Suppressor macrophage (primary cell): ENCODE results near the gene CAPN2.

Experiments
- DNase-seq, 4 experiments: peaks; one replicate each; pipeline ENCODE4 v3.0.0-alpha.2; 2020 to 2022

Gene CAPN2

DNA sequence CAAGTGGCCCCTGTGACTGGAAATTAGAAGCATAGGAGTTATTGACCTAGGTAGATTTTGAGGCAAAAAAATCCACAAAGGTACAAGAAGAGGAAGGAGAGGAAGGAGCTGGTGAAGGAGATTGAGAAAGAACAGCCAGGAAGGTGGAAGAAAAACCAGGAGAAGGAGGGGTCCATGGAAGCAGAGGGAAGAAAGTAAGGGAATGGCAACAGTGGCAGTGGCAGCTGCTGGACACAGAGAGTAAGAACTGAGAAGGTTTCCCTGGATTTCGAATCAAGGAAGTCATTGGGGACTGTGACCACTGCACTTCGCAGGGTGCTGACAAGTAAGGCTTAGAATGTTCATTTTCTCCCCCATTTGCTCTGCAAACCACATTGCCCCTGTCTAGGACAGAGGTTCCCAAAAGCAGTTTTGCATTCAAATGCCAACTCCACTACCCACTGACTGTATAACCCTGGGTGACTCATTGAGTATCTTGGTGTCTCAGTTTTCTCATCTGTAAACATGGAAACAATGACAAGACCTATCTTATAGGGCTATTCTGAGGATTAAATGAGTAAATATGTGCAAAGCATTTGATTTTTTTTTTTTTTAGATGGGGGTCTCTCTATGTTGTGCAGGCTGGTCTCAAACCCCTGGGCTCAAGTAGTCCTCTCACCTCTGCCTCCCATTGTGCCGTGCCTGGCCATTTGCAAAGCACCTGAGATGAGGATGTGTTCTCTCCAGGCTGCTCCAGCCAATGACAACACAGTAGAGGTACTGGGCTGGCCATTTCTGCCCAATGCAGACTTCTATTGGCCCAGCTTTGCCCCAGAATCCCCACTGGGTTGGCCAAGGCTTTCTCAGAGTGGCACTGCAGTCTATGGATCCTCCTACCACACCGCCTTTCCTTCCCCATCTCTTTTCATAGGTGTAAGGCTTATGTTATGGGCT is 9.3 kb upstream of the CAPN2 start:
- DNase-seq, result peak; percentile 41 to 77 (median 51)

DNA sequence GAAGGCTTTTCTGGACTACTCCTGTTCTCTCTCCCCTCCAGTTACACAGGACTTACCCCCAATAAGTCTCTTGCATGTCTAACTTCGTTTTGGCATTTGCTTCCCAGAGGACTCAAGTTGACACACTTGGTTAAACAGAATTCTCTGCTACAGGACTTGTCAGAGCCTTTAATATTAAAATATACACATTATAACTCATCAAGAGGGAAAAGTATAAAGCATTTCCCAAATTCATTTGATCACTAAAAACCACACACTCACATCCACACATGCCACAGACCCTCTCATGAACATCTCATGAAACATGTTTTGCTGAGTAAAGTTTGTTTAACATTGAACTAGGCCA is 8.7 kb upstream of the CAPN2 start:
- DNase-seq, result no peak

GRCh38 chr1:223704921-223705878 is 7.1 kb upstream of the CAPN2 start:
- DNase-seq, result peak in 3 of 4 experiments; percentile 40 to 51 (median 48)

DNA sequence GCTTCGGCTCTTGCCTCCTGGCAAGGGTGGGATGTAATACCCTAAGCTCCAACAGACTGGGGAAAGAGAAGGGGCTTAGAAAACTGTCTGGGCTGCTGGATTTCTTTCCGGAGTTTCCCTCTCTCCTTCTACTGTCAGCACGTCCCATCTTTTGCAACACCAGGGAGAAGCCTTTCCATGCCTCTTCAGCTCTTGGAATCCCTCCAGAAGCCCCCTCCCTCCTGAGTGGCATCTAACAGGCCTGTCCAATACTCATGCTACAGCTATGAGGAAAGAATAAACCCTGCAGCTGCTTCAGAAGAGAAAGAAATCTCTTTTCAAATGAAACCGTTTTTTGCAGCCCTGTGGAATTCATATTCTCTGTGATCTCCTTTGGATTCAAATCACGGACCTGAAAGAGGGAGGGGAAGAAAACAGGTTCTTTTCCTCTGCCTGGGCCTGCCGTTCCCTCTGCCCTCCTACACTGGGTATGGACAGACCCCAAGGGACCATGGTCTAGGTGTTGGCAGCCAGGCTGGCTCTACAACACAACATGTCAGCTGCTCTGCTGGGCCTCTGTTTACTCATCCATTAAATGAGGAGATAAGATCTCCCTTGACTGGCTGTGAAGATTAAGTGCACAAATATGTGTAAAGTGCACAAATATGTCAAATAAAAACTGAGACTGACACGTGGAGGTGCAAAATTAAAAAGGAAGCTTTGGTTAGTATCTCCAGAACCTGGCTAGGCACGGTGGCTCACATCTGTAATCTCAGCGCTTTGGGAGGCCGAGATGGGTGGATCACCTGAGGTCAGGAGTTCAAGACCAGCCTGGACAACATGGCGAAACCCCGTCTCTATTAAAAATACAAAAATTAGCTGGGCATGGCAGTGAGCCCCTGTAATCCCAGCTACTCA is 6.0 kb upstream of the CAPN2 start:
- no peak for DNase-seq

DNA sequence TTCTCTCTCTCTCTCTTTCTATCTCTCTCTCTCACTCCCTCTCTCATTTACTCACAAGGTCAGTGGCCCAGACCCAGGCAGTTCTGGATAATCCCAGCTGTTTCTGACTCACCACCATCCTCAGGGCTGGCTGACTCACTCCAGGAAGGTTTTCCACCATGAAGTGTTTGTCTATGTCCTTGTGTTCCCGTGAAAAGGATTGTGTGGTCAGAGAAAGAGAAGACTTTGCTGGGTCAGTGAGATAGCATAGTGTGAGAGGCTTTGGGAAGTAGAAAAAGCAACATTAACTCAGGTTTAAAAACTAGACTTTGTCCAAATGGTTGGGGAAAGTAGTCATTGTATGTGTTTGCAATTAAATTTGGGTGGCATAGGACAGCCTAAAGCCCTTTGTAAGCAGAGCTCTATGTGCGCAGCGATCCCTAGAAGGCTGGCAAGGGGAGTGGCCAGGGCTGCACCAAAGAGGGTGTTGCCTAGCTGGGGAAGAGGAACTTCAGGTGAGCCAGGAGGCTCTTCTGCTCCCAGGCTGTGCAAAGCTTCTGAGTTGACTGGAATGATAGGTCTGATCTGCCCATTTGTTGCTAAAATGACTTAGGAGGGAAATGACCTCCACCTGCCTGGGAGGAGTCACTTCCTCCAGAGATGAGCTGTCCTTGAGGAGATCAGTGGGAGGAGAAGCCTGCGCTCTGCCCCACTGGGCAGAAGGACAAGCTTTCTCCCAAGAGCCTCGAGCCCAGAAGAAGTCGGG is 4.9 kb upstream of the CAPN2 start:
- peak; percentile 35 to 61 (median 50) for DNase-seq

DNA sequence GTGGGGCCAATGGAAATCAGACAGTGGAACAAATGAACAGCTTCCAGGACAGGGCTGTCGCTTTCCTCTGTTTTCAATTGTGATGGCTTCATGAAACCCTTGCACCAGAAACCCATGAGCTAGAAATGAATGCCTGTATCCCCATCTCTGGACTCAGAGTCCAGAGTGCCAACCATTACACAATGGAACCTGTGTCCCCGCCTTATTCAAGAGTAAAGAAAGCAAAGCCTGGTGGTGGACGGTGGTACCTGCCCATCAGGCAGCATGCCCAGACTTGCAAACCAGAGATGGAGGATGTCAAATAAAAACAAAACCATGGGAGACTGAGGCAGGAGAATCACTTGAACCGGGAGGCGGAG is 4.4 kb upstream of the CAPN2 start:
- DNase-seq, result no peak

GRCh38 chr1:223708651-223709268 is 3.6 kb upstream of the CAPN2 start:
- DNase-seq, result no peak

GRCh38 chr1:223709598-223709997 is 2.7 kb upstream of the CAPN2 start:
- DNase-seq, result no peak

GRCh38 chr1:223710179-223711133 is 1.9 kb upstream of the CAPN2 start:
- DNase-seq, result no peak

DNA sequence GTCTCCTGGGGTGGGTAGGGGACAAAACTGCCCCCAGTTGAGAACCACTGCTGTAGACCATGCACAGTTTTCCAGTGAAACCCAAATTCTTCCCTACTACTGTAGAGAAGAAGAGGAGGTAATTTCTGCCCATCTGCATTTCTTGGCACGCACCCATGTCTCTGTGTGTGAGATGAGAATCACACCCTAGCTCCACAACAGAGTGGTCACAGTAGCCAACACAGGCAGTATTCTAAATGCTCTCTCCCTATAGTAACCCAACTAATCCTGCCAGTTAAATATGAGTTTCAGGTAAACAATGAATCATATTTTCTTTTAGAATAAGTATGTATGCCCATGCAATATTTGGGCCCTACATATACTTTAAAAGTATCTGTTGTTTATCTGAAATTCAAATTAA is 1.2 kb upstream of the CAPN2 start:
- DNase-seq, result no peak

- no peak for DNase-seq
Measured at GRCh38 chr1:223711747-223712193, 569 bp upstream of the CAPN2 start.

DNA sequence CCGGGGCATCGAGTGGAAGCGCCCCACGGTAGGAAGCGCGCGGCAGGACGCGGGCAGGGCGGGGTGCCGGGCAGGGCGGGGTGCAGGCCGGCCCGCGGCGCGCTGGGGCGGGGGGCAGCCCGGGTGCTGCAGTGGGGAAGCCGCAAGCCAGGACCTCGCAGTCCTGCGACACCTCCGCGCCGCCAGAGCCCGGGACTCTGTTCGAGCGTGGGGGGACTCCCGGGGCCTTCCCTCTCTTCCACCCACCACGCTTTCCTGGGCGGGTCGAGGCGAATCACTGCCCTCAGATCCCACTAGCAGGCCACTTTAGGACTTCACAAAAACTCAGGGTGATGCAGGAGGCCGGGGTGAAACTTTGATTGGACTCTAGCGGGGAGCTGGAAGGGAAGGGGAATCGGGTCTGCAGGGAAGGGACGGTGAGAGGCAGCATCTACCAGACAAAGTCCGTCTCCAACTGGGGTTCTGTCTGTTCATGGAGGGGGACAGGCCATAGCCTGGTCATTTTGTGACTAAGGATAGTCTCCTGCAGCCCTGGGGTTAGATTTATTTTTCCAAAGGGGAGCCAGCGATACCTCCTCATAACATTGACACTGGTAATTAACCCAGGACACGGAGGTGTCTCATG is 623 bp downstream of the CAPN2 start:
- peak; percentile 51 to 87 (median 76) for DNase-seq

DNA sequence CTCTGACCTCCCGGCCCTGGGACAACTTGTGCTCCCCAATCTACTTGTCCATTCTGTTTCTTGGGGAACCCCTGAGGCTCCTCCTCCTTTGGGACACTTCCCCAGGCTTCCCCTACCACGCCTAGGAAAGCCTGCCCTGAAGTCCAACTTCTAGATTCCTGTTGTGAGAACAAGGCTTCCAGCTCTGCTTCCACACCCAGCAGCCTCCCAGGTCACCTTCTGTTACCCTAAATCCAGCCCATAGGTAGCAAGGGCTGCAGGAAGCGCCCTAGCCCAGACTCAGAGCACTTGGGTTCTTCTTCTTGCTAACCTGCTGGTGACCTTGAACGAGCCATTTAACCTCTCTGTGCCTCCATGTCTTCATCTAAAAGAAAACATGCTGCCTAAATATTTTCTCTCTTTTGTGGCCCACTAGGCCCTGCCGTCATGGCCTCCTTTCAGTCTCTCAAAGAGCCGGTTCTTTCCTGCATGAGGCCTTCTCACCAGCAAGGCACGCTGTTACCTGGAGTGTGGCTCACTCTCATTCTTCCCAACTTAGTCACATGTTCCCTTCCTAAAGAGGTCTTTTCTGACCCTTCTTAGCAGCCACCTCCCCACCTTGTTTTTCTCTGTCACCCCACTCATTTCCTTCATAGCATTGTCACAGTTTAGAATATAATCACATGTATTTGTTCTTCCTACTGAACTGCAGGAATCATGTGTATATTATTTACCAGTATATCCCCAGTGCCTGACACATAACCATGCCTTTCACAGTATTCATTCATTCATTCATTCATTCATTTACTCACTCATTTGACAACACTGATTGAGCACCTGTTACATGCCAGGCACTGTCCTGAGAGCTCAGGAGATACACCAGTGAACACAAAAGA is 1.4 kb downstream of the CAPN2 start:
- DNase-seq, result peak in 3 of 4 experiments; percentile 46 to 63 (median 50)

DNA sequence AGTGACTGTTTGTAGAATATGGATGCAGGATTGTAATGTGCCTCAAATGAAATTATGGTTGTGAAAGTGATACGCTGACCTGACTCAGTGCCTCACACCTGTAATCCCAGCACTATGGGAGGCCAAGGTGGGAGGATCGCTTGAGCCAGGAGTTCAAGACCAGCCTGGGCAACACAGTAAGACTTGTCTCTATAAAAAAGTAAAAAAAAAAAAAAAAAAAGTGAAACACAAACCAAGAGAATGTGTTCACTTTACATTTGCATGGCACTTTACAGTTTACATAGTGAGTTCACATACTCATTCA is 2.0 kb downstream of the CAPN2 start:
- DNase-seq, result no peak

DNA sequence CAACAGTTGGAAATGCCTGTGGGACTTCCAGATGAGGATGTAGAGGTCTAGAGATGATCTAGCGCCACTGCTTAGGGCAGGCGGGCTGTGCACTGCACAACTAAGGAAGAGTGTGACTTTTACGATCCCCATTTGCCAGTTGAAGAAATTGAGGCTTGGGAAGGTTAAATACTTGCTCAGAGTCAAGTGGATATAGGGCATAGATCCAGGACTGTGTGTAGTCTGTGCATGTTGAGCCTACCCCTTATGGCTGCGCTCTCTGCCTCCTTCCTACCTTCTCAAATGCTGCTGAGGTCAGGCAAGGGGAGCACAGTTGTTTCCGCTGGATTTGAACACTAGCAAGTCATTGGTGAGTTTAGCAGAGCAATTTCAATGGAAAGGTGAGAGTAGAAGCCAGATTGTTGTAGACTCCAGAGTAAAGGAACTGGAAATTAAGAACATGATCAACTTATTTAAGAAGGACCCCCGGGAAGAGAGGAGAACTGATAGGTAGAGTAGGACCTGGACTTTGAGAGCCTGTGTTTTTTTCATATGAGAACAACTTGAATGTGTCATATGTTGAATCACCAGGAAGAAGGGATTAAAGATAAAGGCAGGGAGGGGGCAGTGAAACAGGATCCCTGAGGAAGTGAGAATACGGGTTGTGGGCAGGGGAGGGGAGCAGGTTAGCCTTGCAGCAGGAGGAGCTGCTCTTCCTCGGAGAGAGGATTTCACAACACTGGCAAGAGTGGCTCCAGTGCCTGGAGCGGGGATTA is 2.7 kb downstream of the CAPN2 start:
- DNase-seq, result peak in 3 of 4 experiments; percentile 35 to 52 (median 49)

DNA sequence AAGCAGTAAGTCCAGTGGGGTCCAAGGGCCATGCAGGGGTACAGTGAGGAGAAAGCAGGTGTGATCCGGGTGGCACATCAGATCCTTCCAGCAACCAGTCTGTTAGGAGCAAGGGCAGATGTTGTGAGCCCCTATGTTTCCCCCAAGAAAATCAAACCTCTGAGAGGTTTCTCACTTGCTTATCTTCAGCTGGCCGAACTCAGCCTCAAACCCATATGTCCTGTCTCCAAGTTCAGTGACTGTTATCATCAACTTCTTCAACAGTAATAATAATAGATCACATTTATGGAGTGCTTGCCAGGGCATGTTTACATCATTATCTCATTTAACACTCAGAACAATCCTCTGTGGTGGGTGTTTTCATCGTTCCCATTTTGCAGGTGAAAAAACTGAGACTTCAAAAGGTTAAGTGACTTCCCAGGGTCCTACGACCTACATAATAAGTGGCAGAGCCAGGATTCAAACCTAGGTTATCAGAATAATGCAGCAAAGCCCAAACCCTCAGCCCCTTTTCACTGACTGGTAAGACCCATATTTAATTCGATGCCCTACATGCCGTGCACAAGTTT is 3.3 kb downstream of the CAPN2 start:
- DNase-seq, result no peak

- DNase-seq, result peak in 3 of 4 experiments; percentile 53 to 60 (median 58)
Measured at GRCh38 chr1:223716302-223716862, 4.0 kb downstream of the CAPN2 start.
